OCI-LY3 (cell line): ENCODE measurements around the gene NTN5.
"Not testable (repeated sequence)": the region's sequence is repeated elsewhere in the genome, so short reads cannot be mapped to it uniquely, and the experiment has no call there.

ENCODE experiments used
- H2AFZ ChIP-seq: fragments of 200-600, 300-600 bp; shearing (Covaris generic); 2 replicates; pipeline ENCODE4 v1.6.0; 2014; ENCODE audit warnings: antibody characterized with exemption, low read depth, low read length
- H3K27ac ChIP-seq: fragments of 200-600, 300-600 bp; sonication (generic); 2 replicates; pipeline ENCODE4 v1.5.1; 2014; ENCODE audit warnings: mild to moderate bottlenecking, low read length, moderate library complexity, mixed read lengths
- H3K27me3 ChIP-seq: fragments of 200-600, 300-600 bp; sonication (generic); 2 replicates; pipeline ENCODE4 v1.6.1; 2014; ENCODE audit warnings: low read depth, low read length, mixed read lengths
- H3K36me3 ChIP-seq: fragments of 200-600, 300-600 bp; sonication (generic); replicated peaks from 2 replicates; pipeline ENCODE3; 2014; ENCODE audit warnings: low read depth, low read length, mixed read lengths
- H3K4me1 ChIP-seq: fragments of 300-600, 200-600 bp; sonication (generic); 2 replicates; pipeline ENCODE4 v1.6.1; 2014; ENCODE audit warnings: low read length, mixed read lengths
- H3K4me2 ChIP-seq: fragments of 200-600, 300-600 bp; sonication (generic); 2 replicates; pipeline ENCODE4 v1.6.1; 2014; ENCODE audit warnings: low read length, mixed read lengths
- H3K4me3 ChIP-seq: fragments of 300-600, 200-600 bp; sonication (generic); 2 replicates; pipeline ENCODE4 v1.5.1; 2014; ENCODE audit warnings: antibody characterized with exemption, mild to moderate bottlenecking, low read length, moderate library complexity
- H3K79me2 ChIP-seq: fragments of 300-600, 200-600 bp; shearing (Covaris generic); 2 replicates; pipeline ENCODE4 v1.6.1; 2014; ENCODE audit warnings: mild to moderate bottlenecking, low read length, mixed read lengths
- H3K9ac ChIP-seq: fragments of 300-600, 200-600 bp; shearing (Covaris generic); 2 replicates; pipeline ENCODE4 v1.6.0; 2014; ENCODE audit warnings: mild to moderate bottlenecking, low read length, moderate library complexity
- H3K9me3 ChIP-seq: fragments of 200-600, 300-600 bp; shearing (Covaris generic); 2 replicates; pipeline ENCODE4 v1.6.1; 2014; ENCODE audit warnings: low read length, mixed read lengths; ENCODE audit not compliant: insufficient read depth
- H4K20me1 ChIP-seq: fragments of 200-600, 300-600 bp; sonication (generic); 2 replicates; pipeline ENCODE4 v1.6.1; 2016; ENCODE audit warnings: low read length, mixed read lengths; ENCODE audit not compliant: insufficient read depth
- EZH2phosphoT487 ChIP-seq: fragments of 200-600 bp; shearing (Covaris generic); IDR thresholded peaks from 2 replicates; pipeline ENCODE4 v1.6.1; 2018; ENCODE audit warnings: antibody characterized with exemption, mixed run types, low read depth
- TF ChIP-seq, protein P1 (sequence below): fragments of 200-600, 300-600 bp; sonication (generic); IDR thresholded peaks from 2 replicates; pipeline ENCODE4 v1.5.1; 2014; ENCODE audit warnings: antibody characterized with exemption, low read length, low read depth

Gene NTN5

GRCh38 chr19:48661711-48662090, 11.1 kb downstream of the NTN5 start:
- Histone ChIP-seq H3K79me2 (no peaks in the 10 kb centered on the region), H3K36me3 (no peaks in the 10 kb centered on the region), H3K9me3 (no peaks in the 10 kb centered on the region), H2AFZ (peak overlapping the region; percentile 100), H3K27me3 (no peaks in the 10 kb centered on the region), H4K20me1 (no peaks in the 10 kb centered on the region), H3K4me3 (no peak overlapping the region), H3K9ac (no peak overlapping the region), H3K4me1 (peaks cover 9% of the 10 kb centered on the region), H3K27ac (no peak overlapping the region), H3K4me2 (no peak overlapping the region)
- TF ChIP-seq, protein P1, sequence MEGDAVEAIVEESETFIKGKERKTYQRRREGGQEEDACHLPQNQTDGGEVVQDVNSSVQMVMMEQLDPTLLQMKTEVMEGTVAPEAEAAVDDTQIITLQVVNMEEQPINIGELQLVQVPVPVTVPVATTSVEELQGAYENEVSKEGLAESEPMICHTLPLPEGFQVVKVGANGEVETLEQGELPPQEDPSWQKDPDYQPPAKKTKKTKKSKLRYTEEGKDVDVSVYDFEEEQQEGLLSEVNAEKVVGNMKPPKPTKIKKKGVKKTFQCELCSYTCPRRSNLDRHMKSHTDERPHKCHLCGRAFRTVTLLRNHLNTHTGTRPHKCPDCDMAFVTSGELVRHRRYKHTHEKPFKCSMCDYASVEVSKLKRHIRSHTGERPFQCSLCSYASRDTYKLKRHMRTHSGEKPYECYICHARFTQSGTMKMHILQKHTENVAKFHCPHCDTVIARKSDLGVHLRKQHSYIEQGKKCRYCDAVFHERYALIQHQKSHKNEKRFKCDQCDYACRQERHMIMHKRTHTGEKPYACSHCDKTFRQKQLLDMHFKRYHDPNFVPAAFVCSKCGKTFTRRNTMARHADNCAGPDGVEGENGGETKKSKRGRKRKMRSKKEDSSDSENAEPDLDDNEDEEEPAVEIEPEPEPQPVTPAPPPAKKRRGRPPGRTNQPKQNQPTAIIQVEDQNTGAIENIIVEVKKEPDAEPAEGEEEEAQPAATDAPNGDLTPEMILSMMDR, result no peak
- no peak for TF ChIP-seq EZH2phosphoT487

DNA sequence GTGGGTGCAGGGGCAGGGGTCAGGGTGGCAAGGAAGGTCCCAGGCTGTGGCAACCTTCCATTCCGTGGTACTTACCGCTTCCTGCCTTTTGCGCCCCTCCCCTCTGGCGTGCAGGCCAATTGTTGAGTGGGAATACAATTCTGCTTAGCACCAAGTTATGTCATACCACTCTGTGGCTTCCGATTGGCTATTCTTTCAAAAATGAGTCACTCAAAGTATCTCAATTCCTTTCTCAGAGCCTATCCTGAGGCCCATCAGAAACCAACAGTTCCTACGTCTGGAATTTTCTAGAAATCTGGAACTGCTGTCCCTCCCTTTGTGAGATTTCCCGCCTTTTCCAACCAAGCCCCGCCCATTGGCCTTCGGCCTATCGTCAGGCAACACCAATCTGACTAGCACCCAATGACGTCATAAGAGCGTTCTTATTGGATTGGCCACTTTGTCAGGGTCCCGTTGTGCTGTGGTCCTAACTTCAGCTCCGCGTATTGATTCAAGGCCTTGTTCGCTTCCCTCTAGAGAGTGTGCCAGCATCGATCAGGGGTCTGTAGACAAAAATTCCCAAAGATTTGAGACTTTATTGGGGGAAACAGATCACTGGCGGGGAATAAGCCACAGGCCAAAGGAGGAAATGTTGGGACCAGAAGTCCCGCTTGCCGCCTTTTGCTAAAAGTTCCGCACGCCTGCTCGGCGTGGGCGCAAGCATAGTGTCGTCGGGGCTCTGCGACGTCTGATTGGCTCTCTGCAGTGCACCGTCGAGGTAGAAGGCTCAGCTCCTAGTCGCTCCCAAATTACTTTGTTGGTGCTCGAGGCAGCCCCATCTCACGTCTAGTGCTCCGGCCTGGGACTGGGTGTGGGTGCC, 11.7 kb downstream of the NTN5 start:
- H3K4me1 ChIP-seq, result peaks cover 9% of the 10 kb centered on the region
- TF ChIP-seq EZH2phosphoT487, result no peak
- TF ChIP-seq, protein P1, result no peak
- H3K4me2 ChIP-seq, result peak overlapping the region; percentile 75
- H3K36me3 ChIP-seq, result no peaks in the 10 kb centered on the region
- H3K4me3 ChIP-seq, result peak overlapping the region; percentile 72
- H3K27ac ChIP-seq, result peak overlapping the region; percentile 66
- H4K20me1 ChIP-seq, result no peaks in the 10 kb centered on the region
- H2AFZ ChIP-seq, result peak overlapping the region; percentile 100
- no peaks in the 10 kb centered on the region for H3K79me2 ChIP-seq
- H3K9me3 ChIP-seq, result no peaks in the 10 kb centered on the region
- no peaks in the 10 kb centered on the region for H3K27me3 ChIP-seq
- H3K9ac ChIP-seq, result peak overlapping the region; percentile 63

DNA sequence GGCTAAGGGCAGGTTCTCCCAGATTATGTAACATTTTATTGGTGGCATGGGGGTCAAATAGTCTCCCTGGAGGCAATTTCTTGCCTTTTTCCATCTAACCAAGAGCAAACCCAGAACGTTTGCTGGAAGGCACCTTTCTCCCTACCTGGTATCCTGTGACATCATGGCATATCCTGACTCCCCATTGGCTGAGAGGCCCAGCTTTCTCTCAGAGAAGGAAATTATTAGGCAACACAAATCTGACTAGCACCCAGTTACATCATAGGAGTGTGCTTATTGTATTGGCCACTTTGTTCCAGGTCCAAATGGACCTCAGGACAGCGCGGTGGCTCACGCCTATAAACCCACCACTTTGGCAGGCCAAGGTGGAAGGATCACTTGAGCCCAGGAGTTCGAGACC, 13.0 kb downstream of the NTN5 start:
- Histone ChIP-seq H3K9me3 (no peaks in the 10 kb centered on the region), H3K4me2 (no peak overlapping the region), H3K79me2 (no peaks in the 10 kb centered on the region), H3K27ac (no peak overlapping the region), H4K20me1 (no peaks in the 10 kb centered on the region), H3K36me3 (no peaks in the 10 kb centered on the region), H2AFZ (no peak overlapping the region), H3K27me3 (no peaks in the 10 kb centered on the region), H3K9ac (no peak overlapping the region), H3K4me3 (no peak overlapping the region), H3K4me1 (peaks cover 9% of the 10 kb centered on the region)
- no peak for TF ChIP-seq EZH2phosphoT487
- TF ChIP-seq, protein P1, result no peak

- Histone ChIP-seq H3K36me3 (no peaks in the 10 kb centered on the region), H2AFZ (no peak overlapping the region), H3K9me3 (no peaks in the 10 kb centered on the region), H3K27me3 (no peaks in the 10 kb centered on the region), H3K9ac (no peak overlapping the region), H3K27ac (no peak overlapping the region), H3K4me1 (peaks cover 9% of the 10 kb centered on the region), H3K79me2 (no peaks in the 10 kb centered on the region), H4K20me1 (no peaks in the 10 kb centered on the region), H3K4me3 (no peak overlapping the region), H3K4me2 (no peak overlapping the region)
- no peak for TF ChIP-seq EZH2phosphoT487
- TF ChIP-seq, protein P1, result no peak
Observed at GRCh38 chr19:48658483-48658882, 14.3 kb downstream of the NTN5 start.

DNA sequence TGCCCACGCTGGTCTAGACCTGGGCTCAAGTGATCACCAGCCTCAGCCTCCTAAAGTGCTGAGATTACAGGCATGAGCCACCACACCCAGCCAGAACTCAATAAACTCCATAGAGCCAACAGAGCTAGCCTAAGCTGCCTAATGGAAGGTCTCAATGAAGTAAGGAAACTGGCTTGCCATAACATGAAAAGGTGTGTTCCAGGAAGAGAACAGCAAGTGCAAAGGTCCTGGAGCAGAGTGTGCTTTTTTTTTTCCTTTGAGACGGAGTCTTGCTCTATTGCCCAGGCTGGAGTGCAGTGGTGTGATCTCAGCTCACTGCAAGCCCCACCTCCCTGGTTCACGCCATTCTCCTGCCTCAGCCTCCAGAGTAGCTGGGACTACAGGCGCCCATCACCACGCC, 15.0 kb downstream of the NTN5 start:
- not testable (repeated sequence) for H3K4me2 ChIP-seq, H3K9ac ChIP-seq

More for the DNA sequence above, 15.0 kb downstream of the NTN5 start:
- not testable (repeated sequence) for H2AFZ ChIP-seq, H3K36me3 ChIP-seq, H4K20me1 ChIP-seq, H3K27me3 ChIP-seq, H3K27ac ChIP-seq, H3K9me3 ChIP-seq, H3K79me2 ChIP-seq, H3K4me3 ChIP-seq, H3K4me1 ChIP-seq
